DND-41 (cell line): ENCODE measurements around the gene HOXD4.

Experiments
- ATAC-seq: fragments of 200-7000 bp; cut with Tn5 transposase; 3 replicates; pipeline ENCODE4 v1.9.1; 2021; ENCODE audit warnings: low read depth; ENCODE audit not compliant: insufficient read depth
- DNase-seq: peaks from one replicate; pipeline ENCODE4 v3.0.0-alpha.2; 2020
- H2AFZ ChIP-seq: 2 replicates; pipeline ENCODE4 v1.6.0; 2012; ENCODE audit warnings: low read depth, low read length
- H3K27ac ChIP-seq: 2 replicates; pipeline ENCODE4 v1.5.1; 2012; ENCODE audit warnings: low read length, inconsistent platforms
- H3K27me3 ChIP-seq: fragments of 200-600 bp; sonication (generic); 2 replicates; pipeline ENCODE4 v1.6.0; 2012; ENCODE audit warnings: low read length, mild to moderate bottlenecking, inconsistent platforms; ENCODE audit not compliant: insufficient read depth, poor library complexity
- H3K36me3 ChIP-seq: 2 replicates; pipeline ENCODE4 v1.5.1; 2012; ENCODE audit warnings: low read length, inconsistent platforms; ENCODE audit not compliant: insufficient read depth
- H3K4me1 ChIP-seq: 2 replicates; pipeline ENCODE4 v1.5.1; 2012; ENCODE audit warnings: mild to moderate bottlenecking, low read length; ENCODE audit not compliant: insufficient read depth
- H3K4me2 ChIP-seq: 2 replicates; pipeline ENCODE4 v1.6.0; 2012; ENCODE audit warnings: mild to moderate bottlenecking, moderate library complexity, low read length, inconsistent platforms; ENCODE audit not compliant: insufficient read depth
- H3K4me3 ChIP-seq, 2 experiments: fragments of 200-600 bp in 1 of 2; shearing (Covaris generic) in 1 of 2; 2 replicates each; pipeline ENCODE4 v1.5.1; 2012 to 2016; ENCODE audit warnings: inconsistent platforms in 2 of 2, low read length in 2 of 2, mild to moderate bottlenecking in 2 of 2, low read depth in 1 of 2, moderate library complexity in 1 of 2
- H3K79me2 ChIP-seq: 2 replicates; pipeline ENCODE4 v1.6.0; 2012; ENCODE audit warnings: low read length, inconsistent platforms; ENCODE audit not compliant: insufficient read depth
- H3K9ac ChIP-seq: 2 replicates; pipeline ENCODE4 v1.6.0; 2012; ENCODE audit warnings: low read depth, mild to moderate bottlenecking, inconsistent platforms, low read length, moderate library complexity
- H3K9me3 ChIP-seq: 2 replicates; pipeline ENCODE4 v1.5.1; 2012; ENCODE audit warnings: low read length, moderate library complexity, mild to moderate bottlenecking, inconsistent platforms; ENCODE audit not compliant: insufficient read depth, severe bottlenecking
- H4K20me1 ChIP-seq: 2 replicates; pipeline ENCODE4 v1.6.0; 2012; ENCODE audit warnings: low read length; ENCODE audit not compliant: insufficient read depth
- EZH2 ChIP-seq: IDR thresholded peaks from 3 replicates; pipeline ENCODE4 v1.6.1; 2012; ENCODE audit warnings: borderline replicate concordance, low read depth, mild to moderate bottlenecking, moderate library complexity, low read length, inconsistent platforms; ENCODE audit not compliant: severe bottlenecking
- TF ChIP-seq, protein P1 (sequence below): IDR thresholded peaks from 2 replicates; pipeline ENCODE4 v1.5.1; 2012; ENCODE audit warnings: borderline replicate concordance, low read length, moderate library complexity, mild to moderate bottlenecking; ENCODE audit not compliant: poor library complexity, severe bottlenecking; ENCODE audit errors: extremely low read depth

The HOXD4 gene

DNA sequence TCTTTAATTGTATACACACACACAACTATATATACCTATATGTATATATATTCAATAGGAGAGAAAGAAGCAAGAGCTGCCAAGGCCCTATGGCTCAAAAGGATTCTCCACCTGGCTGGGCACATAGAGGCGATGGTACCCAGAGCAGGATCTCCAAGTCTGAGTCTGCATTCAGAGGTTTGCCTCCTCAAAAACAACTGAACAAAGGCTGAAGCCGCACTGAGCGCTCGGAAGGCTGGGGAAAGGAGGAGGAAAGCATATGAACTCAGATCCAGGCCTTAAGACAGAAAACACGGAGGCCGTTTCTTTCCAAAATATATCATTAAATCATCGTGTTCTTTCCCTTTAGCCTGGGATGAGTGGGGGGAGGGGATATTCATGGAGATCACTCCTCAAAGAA, 48.2 kb upstream of the HOXD4 start:
- Histone ChIP-seq H3K4me3 (no peak overlapping the region), H3K9me3 (no peaks in the 10 kb centered on the region), H3K4me1 (peaks cover 3% of the 10 kb centered on the region), H3K27me3 (no peaks in the 10 kb centered on the region), H3K4me2 (no peak overlapping the region), H4K20me1 (no peaks in the 10 kb centered on the region), H3K36me3 (no peaks in the 10 kb centered on the region), H2AFZ (no peak overlapping the region), H3K9ac (no peak overlapping the region), H3K79me2 (no peaks in the 10 kb centered on the region), H3K27ac (no peak overlapping the region)
- DNase-seq (no peak), ATAC-seq (no peak)
- TF ChIP-seq EZH2, result no peak
- TF ChIP-seq, protein P1, sequence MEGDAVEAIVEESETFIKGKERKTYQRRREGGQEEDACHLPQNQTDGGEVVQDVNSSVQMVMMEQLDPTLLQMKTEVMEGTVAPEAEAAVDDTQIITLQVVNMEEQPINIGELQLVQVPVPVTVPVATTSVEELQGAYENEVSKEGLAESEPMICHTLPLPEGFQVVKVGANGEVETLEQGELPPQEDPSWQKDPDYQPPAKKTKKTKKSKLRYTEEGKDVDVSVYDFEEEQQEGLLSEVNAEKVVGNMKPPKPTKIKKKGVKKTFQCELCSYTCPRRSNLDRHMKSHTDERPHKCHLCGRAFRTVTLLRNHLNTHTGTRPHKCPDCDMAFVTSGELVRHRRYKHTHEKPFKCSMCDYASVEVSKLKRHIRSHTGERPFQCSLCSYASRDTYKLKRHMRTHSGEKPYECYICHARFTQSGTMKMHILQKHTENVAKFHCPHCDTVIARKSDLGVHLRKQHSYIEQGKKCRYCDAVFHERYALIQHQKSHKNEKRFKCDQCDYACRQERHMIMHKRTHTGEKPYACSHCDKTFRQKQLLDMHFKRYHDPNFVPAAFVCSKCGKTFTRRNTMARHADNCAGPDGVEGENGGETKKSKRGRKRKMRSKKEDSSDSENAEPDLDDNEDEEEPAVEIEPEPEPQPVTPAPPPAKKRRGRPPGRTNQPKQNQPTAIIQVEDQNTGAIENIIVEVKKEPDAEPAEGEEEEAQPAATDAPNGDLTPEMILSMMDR, result no peak

DNA sequence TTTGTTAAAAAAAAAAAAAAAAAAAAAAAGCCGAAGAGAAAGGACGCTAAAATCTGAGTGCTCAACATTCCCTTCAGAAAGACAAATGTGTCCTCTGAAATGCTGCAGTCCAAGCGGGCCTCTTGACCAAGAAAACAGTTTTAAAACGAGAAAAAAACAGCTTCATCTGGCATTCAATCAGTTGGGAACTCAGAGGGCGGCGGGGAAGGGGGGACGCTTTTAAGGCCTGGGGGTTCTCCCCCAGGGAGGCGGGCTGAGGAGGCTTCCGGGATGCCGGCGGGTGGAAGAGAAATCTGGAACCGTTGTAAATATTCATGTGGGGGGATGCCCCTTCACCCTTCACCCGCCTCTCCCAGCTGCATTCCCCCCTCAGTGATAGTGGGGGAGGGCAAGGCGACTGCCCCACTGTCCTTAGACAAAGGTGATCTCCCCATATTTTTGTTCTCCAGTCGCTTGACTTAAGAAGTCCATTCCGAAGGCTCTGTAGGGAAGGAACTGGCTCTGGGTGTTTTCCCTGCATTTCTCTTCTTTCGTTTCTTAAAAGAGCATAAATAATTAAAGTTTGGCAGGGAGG, 47.5 kb upstream of the HOXD4 start:
- Histone ChIP-seq H3K79me2 (no peaks in the 10 kb centered on the region), H4K20me1 (no peaks in the 10 kb centered on the region), H3K27ac (no peak overlapping the region), H3K27me3 (no peaks in the 10 kb centered on the region), H3K4me3 (no peak overlapping the region), H3K9ac (no peak overlapping the region), H3K4me2 (no peak overlapping the region), H3K36me3 (no peaks in the 10 kb centered on the region), H3K4me1 (no peaks in the 10 kb centered on the region), H2AFZ (no peak overlapping the region), H3K9me3 (no peaks in the 10 kb centered on the region)
- DNase-seq, result no peak
- TF ChIP-seq, protein P1, result no peak
- TF ChIP-seq EZH2, result no peak
- ATAC-seq, result no peak

DNA sequence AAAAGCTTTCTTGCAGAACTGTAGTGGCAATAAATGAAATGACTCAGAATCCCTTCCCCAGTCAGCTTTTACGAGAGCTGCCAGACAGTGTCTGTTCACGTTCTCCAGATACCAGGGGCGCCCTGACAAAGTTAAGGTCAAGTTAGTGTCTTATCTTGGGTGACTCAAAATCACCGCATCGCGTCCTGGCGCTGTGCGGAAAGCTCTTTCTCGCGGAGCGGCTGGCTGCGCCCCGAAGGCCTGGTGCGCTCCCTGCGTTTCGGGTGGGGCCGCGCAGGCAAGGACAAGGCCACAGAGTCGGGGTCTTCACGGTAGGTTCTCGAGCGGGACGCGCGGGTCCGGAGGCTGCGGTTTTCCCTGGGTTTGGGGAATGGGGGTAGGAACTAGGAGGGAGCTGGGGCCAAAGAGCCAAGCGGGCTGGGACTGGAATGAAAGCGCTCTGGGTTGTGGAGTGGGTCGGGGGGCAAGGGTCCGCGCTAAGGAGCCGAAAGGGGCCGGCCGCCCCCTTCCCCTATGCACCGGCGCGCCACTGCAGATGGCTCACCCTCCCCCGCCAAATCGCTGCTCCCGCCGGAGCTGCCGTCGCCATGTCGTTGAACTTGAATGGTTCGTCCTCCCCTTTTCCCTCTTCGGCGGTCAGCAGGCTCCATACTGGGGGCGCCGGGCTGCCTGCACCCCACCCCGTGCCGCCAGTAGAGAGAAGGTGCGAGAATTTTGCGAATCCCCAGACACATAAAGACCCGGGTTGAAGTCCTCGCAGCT, 46.9 kb upstream of the HOXD4 start:
- no peak overlapping the region for H3K9ac ChIP-seq
- ATAC-seq, result no peak
- no peak overlapping the region for H3K27ac ChIP-seq

More for the DNA sequence above, 46.9 kb upstream of the HOXD4 start:
- Histone ChIP-seq H3K4me3 (no peak overlapping the region), H2AFZ (no peak overlapping the region), H3K79me2 (no peaks in the 10 kb centered on the region), H3K4me1 (no peaks in the 10 kb centered on the region), H3K36me3 (no peaks in the 10 kb centered on the region), H3K4me2 (no peak overlapping the region), H3K9me3 (no peaks in the 10 kb centered on the region), H3K27me3 (no peaks in the 10 kb centered on the region), H4K20me1 (no peaks in the 10 kb centered on the region)
- no peak for TF ChIP-seq EZH2
- TF ChIP-seq, protein P1, result no peak
- DNase-seq, result no peak
